ENCODE data around the gene DARS2. TPM values are rescaled to one million over a fixed set of nuclear protein-coding genes. Genes with fewer than 3 reads are reported as not detected.
"Not testable (repeated sequence)": the region's sequence is repeated elsewhere in the genome, so short reads cannot be mapped to it uniquely, and the experiment has no call there.

Gene DARS2
- total and polyA plus RNA-seq, 2 donors (not counting 1 experiment from before 2014, with no cell fraction given) = 4.5 to 17.3 TPM

- Mint-ChIP-seq H3K9me3 (ENCODE audit: insufficient read depth) (no peaks in the 10 kb centered on the region), H3K27me3 (no peaks in the 10 kb centered on the region), H3K4me1 (no peaks in the 10 kb centered on the region), H3K4me3 (no peak overlapping the region), H3K27ac (no peak overlapping the region)
- Histone ChIP-seq H2AFZ (ENCODE audit: insufficient read depth, low read depth, low read length, poor library complexity, severe bottlenecking) (no peak overlapping the region), H3K4me2 (replicated peaks; ENCODE audit: low read depth, low read length, poor library complexity, severe bottlenecking) (no peak overlapping the region), H3K27ac (ENCODE audit: low read length in 2 of 2) (no peak overlapping the region), H3K9me3 (ENCODE audit: control extremely low read depth in 1 of 3, control insufficient read depth in 2 of 3, insufficient read depth in 1 of 3, low read length in 2 of 3) (no peaks in the 10 kb centered on the region), H3K4me3 (ENCODE audit: control extremely low read depth in 1 of 5, extremely low read depth in 1 of 5, insufficient read depth in 1 of 5, low read depth in 2 of 5, low read length in 4 of 5) (no peak overlapping the region), H3K27me3 (replicated peaks in 1 of 4; ENCODE audit: control extremely low read depth in 1 of 4, control insufficient read depth in 3 of 4, insufficient read depth in 4 of 4, low read length in 3 of 4) (no peaks in the 10 kb centered on the region), H3K79me2 (ENCODE audit: control insufficient read depth, insufficient read depth, low read length) (no peaks in the 10 kb centered on the region), H4K20me1 (ENCODE audit: control insufficient read depth, insufficient read depth, low read length, poor library complexity, severe bottlenecking) (no peaks in the 10 kb centered on the region), H3K36me3 (replicated peaks in 1 of 2; ENCODE audit: control extremely low read depth in 1 of 2, control insufficient read depth in 1 of 2, extremely low read depth in 1 of 2, insufficient read depth in 2 of 2, low read length in 1 of 2) (peaks cover 2 to 4% of the 10 kb centered on the region in 2 experiments), H3K9ac (ENCODE audit: low read length) (no peak overlapping the region), H3K4me1 (ENCODE audit: control insufficient read depth in 2 of 2, insufficient read depth in 2 of 2, low read length in 2 of 2) (no peaks in the 10 kb centered on the region)
- intact Hi-C loops (cut with micrococcal nuclease) = loop anchor here (10.0 kb wide), 1 partner anchor 53 kb away; no protein-coding TSS in a partner anchor
- no peak for ATAC-seq (ENCODE audit: low read depth)
- ChIA-PET POLR2A (no interaction called here), CTCF (interaction anchor here (0.6 kb wide), 1 partner anchor 212 kb away, joined by 3 read pairs; no protein-coding TSS in a partner anchor)
- no peak for DNase-seq
- TF ChIP-seq CTCF (IDR thresholded peaks at IDR 0.05) (no peak), EZH2 (IDR thresholded peaks at IDR 0.05; ENCODE audit: borderline replicate concordance, insufficient read depth, low read depth, low read length, poor library complexity, severe bottlenecking) (no peak)
Measured at GRCh38 chr1:173798078-173798477, 26.4 kb upstream of the DARS2 start.

GRCh38 chr1:173799995-173800394, 24.5 kb upstream of the DARS2 start:
- H3K27ac ChIP-seq (ENCODE audit: low read length in 2 of 2); H3K9me3 ChIP-seq (ENCODE audit: control extremely low read depth in 1 of 3, control insufficient read depth in 2 of 3, insufficient read depth in 1 of 3, low read length in 2 of 3); H3K9ac ChIP-seq (ENCODE audit: low read length); H3K27ac Mint-ChIP-seq; H3K4me1 ChIP-seq (ENCODE audit: control insufficient read depth in 2 of 2, insufficient read depth in 2 of 2, low read length in 2 of 2); H3K36me3 ChIP-seq (replicated peaks in 1 of 2; ENCODE audit: control extremely low read depth in 1 of 2, control insufficient read depth in 1 of 2, extremely low read depth in 1 of 2, insufficient read depth in 2 of 2, low read length in 1 of 2); H2AFZ ChIP-seq (ENCODE audit: insufficient read depth, low read depth, low read length, poor library complexity, severe bottlenecking); H3K4me3 ChIP-seq (ENCODE audit: control extremely low read depth in 1 of 5, extremely low read depth in 1 of 5, insufficient read depth in 1 of 5, low read depth in 2 of 5, low read length in 4 of 5); POLR2A ChIA-PET; H3K27me3 ChIP-seq (replicated peaks in 1 of 4; ENCODE audit: control extremely low read depth in 1 of 4, control insufficient read depth in 3 of 4, insufficient read depth in 4 of 4, low read length in 3 of 4); CTCF ChIA-PET; H3K4me1 Mint-ChIP-seq; H3K9me3 Mint-ChIP-seq (ENCODE audit: insufficient read depth); DNase-seq; H3K4me2 ChIP-seq (replicated peaks; ENCODE audit: low read depth, low read length, poor library complexity, severe bottlenecking); H3K4me3 Mint-ChIP-seq; H3K27me3 Mint-ChIP-seq; ATAC-seq (ENCODE audit: low read depth); H4K20me1 ChIP-seq (ENCODE audit: control insufficient read depth, insufficient read depth, low read length, poor library complexity, severe bottlenecking); H3K79me2 ChIP-seq (ENCODE audit: control insufficient read depth, insufficient read depth, low read length): not testable (repeated sequence)
- WGBS (ENCODE audit: insufficient coverage) = no CpG with 5 or more reads among the region's 1 CpG
- intact Hi-C loops (cut with micrococcal nuclease) = loop anchor here (10.0 kb wide), 1 partner anchor 55 kb away; no protein-coding TSS in a partner anchor

Data from B cell (primary cell).